Ovary (tissue), 9 donors: ENCODE measurements around the gene ELL2. TPM values are rescaled to one million over a fixed set of nuclear protein-coding genes. Genes with fewer than 3 reads are reported as not detected.

Source experiments
- DNase-seq, 5 donors: peaks; one replicate each; pipeline ENCODE4 v3.0.0-alpha.2; 2019 to 2020
- H3K27ac ChIP-seq, 2 donors: fragments of 200-600 bp; one replicate each; pipeline versions ENCODE4 v1.5.1 to v1.8.0; 2019 to 2022
- H3K27me3 ChIP-seq: fragments of 200-600 bp; one replicate; pipeline ENCODE4 v1.8.0; 2022
- H3K36me3 ChIP-seq: fragments of 200-600 bp; sonication (generic); one replicate; pipeline ENCODE4 v1.5.1; 2019
- H3K4me1 ChIP-seq: one replicate; pipeline ENCODE4 v1.8.1; 2013; ENCODE audit warnings: mild to moderate bottlenecking, moderate library complexity; ENCODE audit not compliant: insufficient read depth
- H3K4me3 ChIP-seq: fragments of 200-600 bp; sonication (generic); one replicate; pipeline ENCODE4 v1.5.1; 2017
- H3K9me3 ChIP-seq, 2 donors: fragments of 200-600 bp in 1 of 2; sonication (generic) in 1 of 2; one replicate each; pipeline versions ENCODE4 v1.5.1 to v1.8.1; 2013 to 2019; ENCODE audit warnings: mild to moderate bottlenecking in 1 of 2, moderate library complexity in 1 of 2
- EP300 ChIP-seq: sonication (generic); formaldehyde crosslinking; IDR thresholded peaks from one replicate; pipeline ENCODE4 v1.6.1; 2017; ENCODE audit warnings: antibody characterized with exemption
- POLR2A ChIP-seq: fragments of 450-650 bp; IDR thresholded peaks from one replicate; pipeline ENCODE4 v1.6.1; 2017; ENCODE audit warnings: antibody characterized with exemption, mild to moderate bottlenecking, moderate library complexity
- WGBS, 3 donors: extraction: QIAGEN DNeasy Blood & Tissue Kit in 1 of 3; methylation state at CpG; one replicate each; pipeline versions ENCODE4 v1.1.5 to v1.1.7; 2013 to 2017; 5-methylcytosine and 5-hydroxymethylcytosine counted together
- intact Hi-C, 4 donors: fragments of 100-400 bp; cut with DNase I; formaldehyde crosslinking; loops; one replicate each; pipeline versions ENCODE4 v1.11.0 to v1.15.1; 2022 to 2023
- polyA plus RNA-seq, 2 donors: library from polyadenylated mRNA; stranded (reverse); fragments of 200-250 nt in 1 of 2; fragments of 350-450 nt in 1 of 2; fragmentation: Illumina TruSeq in 1 of 2; extraction: RNeasy Lipid Tissue Mini Kit (QIAGEN cat#74804) in 1 of 2; gene quantifications; one replicate each; pipeline ENCODE4 v1.2.3, GENCODE V29; 2013 to 2014
- total RNA-seq, 7 donors: library from RNA; depleted of rRNA in 2 of 7; stranded (reverse); fragments of >200 nt in 2 of 7; fragmentation: NEBNext Ultra II Directional in 3 of 7; extraction: Animal tissue kit (Norgen Biotek cat#: 25700) in 3 of 7; gene quantifications; one replicate each; pipeline versions ENCODE4 v1.1.0 to v1.2.4, GENCODE V29; 2016 to 2023
- TF ChIP-seq, protein P1 (sequence below), 3 donors: fragments of 450-650 bp in 2 of 3; fragments of 200-600 bp in 1 of 3; IDR thresholded peaks; one replicate each; pipeline versions ENCODE4 v1.5.1 to v1.8.0; 2016 to 2022; ENCODE audit warnings: antibody characterized with exemption in 3 of 3, mild to moderate bottlenecking in 1 of 3
- donor health status: DM: no; HTN: no; CAD: no; lungs with moderate emphysema.
- donor health status: DM: no; HTN: no; CAD: no.
- donor health status: Bipolar disorder and iron deficiency.
- donor health status: DM: yes; HTN: yes; CAD: no.
- donor health status: DM: no; HTN: no; CAD: no.
- donor health status: DM: yes; HTN: yes; CAD: no.

ELL2 gene
- total and polyA plus RNA-seq, 9 donors = 7.2 to 73.2 (median 25.1) TPM

DNA sequence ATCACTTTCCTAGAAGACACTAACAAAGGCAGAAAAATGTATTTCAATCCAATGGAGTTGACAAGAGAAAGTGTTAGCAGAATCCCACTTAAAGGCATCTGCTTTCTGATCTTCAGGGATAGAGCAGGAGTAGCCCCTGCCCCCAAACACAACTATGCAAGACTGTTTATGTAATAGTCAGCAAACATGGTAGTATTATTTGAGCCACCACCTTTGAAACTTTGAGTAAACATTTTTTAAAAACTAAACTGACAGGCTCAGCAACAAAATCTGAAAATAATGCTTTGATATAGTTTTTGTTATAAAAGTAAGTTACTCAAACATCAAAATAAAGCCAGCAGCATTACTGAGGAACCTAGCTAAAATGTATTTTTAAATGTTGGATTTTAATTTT lies 4.8 kb downstream of the ELL2 start:
- no peaks in the 10 kb centered on the region for H3K36me3 ChIP-seq
- TF ChIP-seq, protein P1, sequence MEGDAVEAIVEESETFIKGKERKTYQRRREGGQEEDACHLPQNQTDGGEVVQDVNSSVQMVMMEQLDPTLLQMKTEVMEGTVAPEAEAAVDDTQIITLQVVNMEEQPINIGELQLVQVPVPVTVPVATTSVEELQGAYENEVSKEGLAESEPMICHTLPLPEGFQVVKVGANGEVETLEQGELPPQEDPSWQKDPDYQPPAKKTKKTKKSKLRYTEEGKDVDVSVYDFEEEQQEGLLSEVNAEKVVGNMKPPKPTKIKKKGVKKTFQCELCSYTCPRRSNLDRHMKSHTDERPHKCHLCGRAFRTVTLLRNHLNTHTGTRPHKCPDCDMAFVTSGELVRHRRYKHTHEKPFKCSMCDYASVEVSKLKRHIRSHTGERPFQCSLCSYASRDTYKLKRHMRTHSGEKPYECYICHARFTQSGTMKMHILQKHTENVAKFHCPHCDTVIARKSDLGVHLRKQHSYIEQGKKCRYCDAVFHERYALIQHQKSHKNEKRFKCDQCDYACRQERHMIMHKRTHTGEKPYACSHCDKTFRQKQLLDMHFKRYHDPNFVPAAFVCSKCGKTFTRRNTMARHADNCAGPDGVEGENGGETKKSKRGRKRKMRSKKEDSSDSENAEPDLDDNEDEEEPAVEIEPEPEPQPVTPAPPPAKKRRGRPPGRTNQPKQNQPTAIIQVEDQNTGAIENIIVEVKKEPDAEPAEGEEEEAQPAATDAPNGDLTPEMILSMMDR (IDR thresholded peaks at IDR 0.05) = no peak
- TF ChIP-seq POLR2A (no peak), EP300 (no peak)
- no peak overlapping the region for H3K27ac ChIP-seq
- DNase-seq = no peak
- intact Hi-C loops = no loop called here
- H3K4me1 ChIP-seq = peaks cover 12% of the 10 kb centered on the region
- H3K27me3 ChIP-seq = no peaks in the 10 kb centered on the region
- H3K4me3 ChIP-seq = no peak overlapping the region
- H3K9me3 ChIP-seq = no peaks in the 10 kb centered on the region

DNA sequence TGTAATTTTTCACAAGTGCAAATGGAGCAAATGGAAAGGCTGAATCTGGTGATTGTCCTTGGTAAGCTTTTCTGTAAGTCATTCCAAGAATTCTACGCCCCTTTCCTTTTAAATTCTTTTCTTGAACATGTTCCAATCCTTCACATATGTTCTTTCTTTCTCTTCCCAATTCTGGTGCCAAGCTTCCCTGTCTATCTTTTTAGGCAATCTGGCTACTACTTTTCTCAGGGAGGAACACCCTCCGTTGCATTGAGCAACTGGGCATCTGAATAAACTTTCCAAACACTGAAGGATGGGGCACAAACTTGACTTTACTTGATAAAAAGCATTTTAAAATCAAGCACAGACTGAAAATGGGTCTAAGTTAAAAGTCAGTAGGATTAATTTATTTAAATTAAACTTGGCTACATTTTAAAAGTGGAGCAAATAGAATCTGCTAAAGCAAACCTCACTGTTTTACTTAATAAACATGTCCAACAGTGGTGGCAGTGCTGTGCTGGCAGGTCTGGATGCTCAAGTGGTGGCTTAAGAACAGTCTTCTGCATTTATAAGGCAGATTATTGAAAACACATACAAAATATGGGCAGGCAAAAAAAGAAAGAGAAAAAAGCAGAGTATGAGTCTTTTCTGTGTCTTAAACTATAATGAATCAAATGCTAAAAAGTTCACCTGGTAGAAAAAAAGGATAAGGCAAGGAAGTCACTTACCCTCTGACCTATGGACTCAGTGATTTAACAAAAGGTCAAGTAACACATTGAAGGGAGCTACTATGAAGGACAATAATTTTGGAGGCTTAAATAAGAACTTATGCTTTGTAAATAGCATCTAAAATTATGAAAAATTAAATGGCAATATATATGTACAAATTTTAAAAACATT lies 5.4 kb downstream of the ELL2 start:
- DNase-seq = no peak
- H3K36me3 ChIP-seq = no peaks in the 10 kb centered on the region
- intact Hi-C loops = no loop called here
- no peak for TF ChIP-seq POLR2A
- TF ChIP-seq, protein P1 (IDR thresholded peaks at IDR 0.05) = no peak
- no peak for TF ChIP-seq EP300
- H3K4me1 ChIP-seq = peaks cover 12% of the 10 kb centered on the region
- 14 to 21% (median 18%) methylated on average over 2 of the region's 2 CpGs for WGBS, 3 donors
- no peaks in the 10 kb centered on the region for H3K27me3 ChIP-seq
- H3K4me3 ChIP-seq = no peak overlapping the region
- H3K9me3 ChIP-seq = no peaks in the 10 kb centered on the region
- no peak overlapping the region for H3K27ac ChIP-seq

DNA sequence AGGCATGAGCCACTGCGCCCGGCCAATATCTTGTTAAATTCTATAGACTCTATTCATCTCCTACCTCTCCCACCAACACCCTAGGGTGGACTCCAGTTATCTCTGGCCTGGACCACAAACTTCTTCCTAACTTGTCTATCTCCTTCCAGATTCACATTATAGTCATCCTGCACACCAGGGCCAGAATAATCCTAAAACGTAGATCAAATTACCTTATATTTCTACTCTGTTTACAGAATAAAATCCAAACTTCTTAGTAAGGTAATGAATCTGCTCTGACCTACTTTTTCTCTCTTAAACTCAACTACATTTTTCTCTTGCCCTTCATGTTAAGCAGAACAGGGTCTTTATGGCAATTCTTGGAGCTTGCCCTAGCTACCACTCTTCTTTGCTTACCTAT lies 6.9 kb downstream of the ELL2 start:
- H3K27ac ChIP-seq = no peak overlapping the region

DNA sequence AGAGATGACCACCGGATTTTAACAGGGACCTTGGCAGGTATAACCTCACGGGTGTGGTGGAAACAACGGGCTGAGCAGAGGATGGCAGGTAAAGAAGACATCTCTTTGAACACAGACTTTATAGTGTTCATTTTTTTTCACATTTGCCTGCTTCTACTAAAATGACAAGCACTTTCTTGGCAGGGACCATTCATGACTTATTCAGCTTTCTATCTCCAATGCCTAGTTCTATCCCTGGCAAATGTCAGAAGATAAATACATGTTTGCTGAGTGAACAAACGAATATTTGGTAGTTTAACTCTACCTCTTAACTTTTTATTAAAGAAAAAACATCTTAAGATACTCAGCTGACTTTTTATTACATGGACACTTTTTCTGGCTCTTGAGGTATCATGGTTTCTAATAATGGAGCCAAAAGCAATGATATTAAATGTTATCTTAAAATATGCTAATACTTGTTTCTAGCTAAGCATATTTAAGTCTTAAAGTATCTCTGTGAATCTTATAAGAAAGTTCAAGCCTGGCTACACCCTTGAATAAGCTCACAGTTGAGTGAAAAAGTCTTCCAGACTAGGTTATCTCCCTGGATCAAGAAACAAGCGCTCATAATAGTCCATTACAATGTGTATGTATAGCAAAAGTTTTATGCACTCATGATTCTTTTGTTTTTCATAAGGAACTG lies 8.5 kb downstream of the ELL2 start:
- intact Hi-C loops = no loop called here
- Histone ChIP-seq H3K9me3 (no peaks in the 10 kb centered on the region), H3K4me3 (no peak overlapping the region), H3K27ac (no peak overlapping the region), H3K27me3 (no peaks in the 10 kb centered on the region), H3K4me1 (peaks cover 1% of the 10 kb centered on the region), H3K36me3 (no peaks in the 10 kb centered on the region)
- WGBS, 3 donors = 86 to 93% (median 90%) methylated on average over 5 of the region's 5 CpGs
- no peak for DNase-seq
- TF ChIP-seq EP300 (no peak), POLR2A (no peak)

More for the DNA sequence above, 6.9 kb downstream of the ELL2 start:
- intact Hi-C loops = no loop called here
- H3K9me3 ChIP-seq = no peaks in the 10 kb centered on the region
- 98 to 100% (median 99%) methylated on average over 3 of the region's 3 CpGs for WGBS, 3 donors
- TF ChIP-seq EP300 (no peak), POLR2A (no peak)
- TF ChIP-seq, protein P1 (IDR thresholded peaks at IDR 0.05) = no peak
- no peaks in the 10 kb centered on the region for H3K27me3 ChIP-seq
- H3K4me3 ChIP-seq = no peak overlapping the region
- no peaks in the 10 kb centered on the region for H3K36me3 ChIP-seq
- DNase-seq = no peak
- peaks cover 8% of the 10 kb centered on the region for H3K4me1 ChIP-seq

DNA sequence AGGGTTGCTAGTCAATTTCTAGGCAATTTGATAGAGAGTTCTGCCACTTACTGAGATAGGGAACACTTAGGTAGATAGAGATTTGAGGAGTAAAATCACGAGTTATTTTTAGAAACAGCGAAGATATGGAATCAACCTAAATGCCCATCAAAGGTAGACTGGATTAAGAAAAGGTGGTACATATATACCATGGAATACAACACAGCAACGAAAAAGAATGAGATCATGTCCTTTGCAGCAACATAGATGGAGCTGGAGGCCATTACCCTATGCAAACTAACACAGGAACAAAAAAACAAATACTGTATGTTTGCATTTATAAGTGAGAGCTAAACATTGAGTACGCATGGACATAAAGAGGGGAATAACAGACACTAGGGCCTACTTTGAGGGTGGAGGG lies 9.7 kb downstream of the ELL2 start:
- DNase-seq = no peak
- Histone ChIP-seq H3K27ac (no peak overlapping the region), H3K36me3 (no peaks in the 10 kb centered on the region), H3K27me3 (no peaks in the 10 kb centered on the region), H3K9me3 (no peaks in the 10 kb centered on the region), H3K4me3 (no peak overlapping the region), H3K4me1 (peaks cover 1% of the 10 kb centered on the region)
- TF ChIP-seq, protein P1 (IDR thresholded peaks at IDR 0.05) = no peak
- no peak for TF ChIP-seq EP300
- 95 to 98% (median 98%) methylated on average over 4 of the region's 4 CpGs for WGBS, 3 donors
- intact Hi-C loops = no loop called here
